Body of pancreas (tissue), 4 donors: ENCODE measurements around the gene LRRC19. TPM values are rescaled to one million over a fixed set of nuclear protein-coding genes. Genes with fewer than 3 reads are reported as not detected.
A peak's percentile ranks its signal among the peaks of the same experiment; 100 is the strongest.

ENCODE experiments used
- ATAC-seq: fragments of 150-250 bp; one replicate; pipeline ENCODE4 v1.9.1; 2016
- DNase-seq, 4 donors: peaks; one replicate each; pipeline ENCODE4 v3.0.0-alpha.2; 2019
- H3K27ac ChIP-seq, 4 donors: fragments of 200-600 bp; sonication (generic); 1 replicate in 3 of 4; 2 replicates in 1 of 4; pipeline versions ENCODE4 v1.5.1 to v1.6.1; 2016 to 2019; ENCODE audit warnings: mild to moderate bottlenecking in 1 of 4, mixed read lengths in 1 of 4, moderate library complexity in 1 of 4
- H3K27me3 ChIP-seq, 2 donors: fragments of 200-600 bp; sonication (generic); one replicate each; pipeline ENCODE4 v1.6.0; 2016; ENCODE audit warnings: mild to moderate bottlenecking in 1 of 2
- H3K36me3 ChIP-seq, 2 donors: fragments of 200-600 bp; sonication (generic); replicated peaks in 1 of 2; 2 replicates each; pipeline ENCODE4 v1.5.1; 2016; ENCODE audit warnings: low read depth in 2 of 2; ENCODE audit not compliant: insufficient read depth in 1 of 2
- H3K4me1 ChIP-seq: fragments of 200-600 bp; sonication (generic); one replicate; pipeline ENCODE4 v1.6.0; 2016
- H3K4me3 ChIP-seq, 2 donors: fragments of 200-600 bp; sonication (generic); 1 replicate in 1 of 2; 2 replicates in 1 of 2; pipeline ENCODE4 v1.5.1; 2016 to 2019
- H3K9me3 ChIP-seq, 3 donors: fragments of 200-600 bp; sonication (generic); 1 replicate in 2 of 3; 2 replicates in 1 of 3; pipeline ENCODE4 v1.5.1; 2016
- POLR2A ChIP-seq, 3 donors: fragments of 450-650 bp; IDR thresholded peaks; one replicate each; pipeline ENCODE4 v1.6.1; 2016; ENCODE audit warnings: antibody characterized with exemption in 3 of 3, mild to moderate bottlenecking in 2 of 3
- WGBS, 2 donors: methylation state at CpG; one replicate each; pipeline ENCODE4 v1.1.5; 2017; 5-methylcytosine and 5-hydroxymethylcytosine counted together
- intact Hi-C: fragments of 100-400 bp; cut with DNase I; formaldehyde crosslinking; loops from one replicate; pipeline ENCODE4 v1.15.1; 2023
- total RNA-seq, 2 donors: library from RNA; depleted of rRNA; stranded (reverse); fragments of >200 nt; gene quantifications; one replicate each; pipeline ENCODE4 v1.1.0, GENCODE V29; 2016
- TF ChIP-seq, protein P1 (sequence below), 7 experiments: fragments of 450-650 bp in 4 of 7; fragments of 200-600 bp in 3 of 7; sonication (generic) in 3 of 7; IDR thresholded peaks; one replicate each; pipeline ENCODE4 v1.5.1; 2016 to 2019; ENCODE audit warnings: antibody characterized with exemption in 7 of 7

Gene LRRC19
- total RNA-seq, 2 donors from 2014 or later, result 0.78 TPM; not detected in 1

DNA sequence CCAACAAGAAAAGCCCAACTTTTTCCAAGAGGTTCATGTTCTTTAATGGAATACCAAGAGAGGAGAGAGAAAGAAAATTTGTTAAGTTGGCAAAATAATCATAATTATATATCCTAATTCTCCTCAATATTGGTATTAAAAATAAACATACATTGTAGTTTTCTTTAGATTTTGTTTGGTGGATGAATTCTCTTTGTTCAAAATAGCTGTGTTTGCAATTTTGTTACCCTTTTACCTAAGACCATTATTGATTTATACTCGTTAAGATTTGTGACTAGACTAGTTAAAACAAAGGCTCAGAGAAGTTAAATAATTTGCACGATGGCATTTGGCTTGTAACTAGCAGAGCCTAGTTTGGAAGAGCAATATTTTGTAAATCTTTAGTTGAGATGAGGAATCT is 9.7 kb downstream of the LRRC19 start:
- no peak for ATAC-seq
- 49 to 56% methylated on average over 2 of the region's 2 CpGs for WGBS, 2 donors

DNA sequence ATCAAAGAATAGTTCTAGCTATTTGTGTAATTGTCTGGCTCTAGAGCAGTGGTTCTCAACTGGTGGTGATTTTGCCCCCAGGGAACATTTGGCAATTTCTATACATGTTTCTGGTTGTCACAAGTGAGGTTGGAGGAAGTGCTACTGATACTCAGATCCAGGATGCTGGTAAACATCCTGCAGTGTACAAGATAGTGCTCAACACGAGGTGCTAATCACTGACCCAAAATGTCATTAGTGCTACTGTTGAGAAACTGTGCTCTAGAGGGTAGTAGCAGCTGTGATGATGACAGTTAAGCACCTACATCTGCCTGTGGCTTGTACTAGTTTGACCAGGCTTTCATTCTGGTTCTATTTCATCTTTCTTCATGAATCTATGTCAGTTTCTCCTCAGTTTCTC is 22.1 kb downstream of the LRRC19 start:
- intact Hi-C loops, result no loop called here
- 33 to 86% methylated on average over 1 of the region's 1 CpG for WGBS, 2 donors
- Histone ChIP-seq H3K36me3 (peaks cover 0 to 5% of the 10 kb centered on the region in 2 donors), H3K4me3 (no peak overlapping the region), H3K4me1 (no peaks in the 10 kb centered on the region), H3K27ac (no peak overlapping the region), H3K9me3 (no peaks in the 10 kb centered on the region), H3K27me3 (no peaks in the 10 kb centered on the region)
- DNase-seq, result no peak
- no peak for ATAC-seq
- TF ChIP-seq POLR2A (IDR thresholded peaks at IDR 0.05), result no peak
- TF ChIP-seq, protein P1, sequence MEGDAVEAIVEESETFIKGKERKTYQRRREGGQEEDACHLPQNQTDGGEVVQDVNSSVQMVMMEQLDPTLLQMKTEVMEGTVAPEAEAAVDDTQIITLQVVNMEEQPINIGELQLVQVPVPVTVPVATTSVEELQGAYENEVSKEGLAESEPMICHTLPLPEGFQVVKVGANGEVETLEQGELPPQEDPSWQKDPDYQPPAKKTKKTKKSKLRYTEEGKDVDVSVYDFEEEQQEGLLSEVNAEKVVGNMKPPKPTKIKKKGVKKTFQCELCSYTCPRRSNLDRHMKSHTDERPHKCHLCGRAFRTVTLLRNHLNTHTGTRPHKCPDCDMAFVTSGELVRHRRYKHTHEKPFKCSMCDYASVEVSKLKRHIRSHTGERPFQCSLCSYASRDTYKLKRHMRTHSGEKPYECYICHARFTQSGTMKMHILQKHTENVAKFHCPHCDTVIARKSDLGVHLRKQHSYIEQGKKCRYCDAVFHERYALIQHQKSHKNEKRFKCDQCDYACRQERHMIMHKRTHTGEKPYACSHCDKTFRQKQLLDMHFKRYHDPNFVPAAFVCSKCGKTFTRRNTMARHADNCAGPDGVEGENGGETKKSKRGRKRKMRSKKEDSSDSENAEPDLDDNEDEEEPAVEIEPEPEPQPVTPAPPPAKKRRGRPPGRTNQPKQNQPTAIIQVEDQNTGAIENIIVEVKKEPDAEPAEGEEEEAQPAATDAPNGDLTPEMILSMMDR (IDR thresholded peaks at IDR 0.05), result no peak

More for the DNA sequence above, 9.7 kb downstream of the LRRC19 start:
- no peak for TF ChIP-seq POLR2A (IDR thresholded peaks at IDR 0.05)
- TF ChIP-seq, protein P1 (IDR thresholded peaks at IDR 0.05), result no peak
- H3K4me1 ChIP-seq, result no peaks in the 10 kb centered on the region
- H3K4me3 ChIP-seq, result no peak overlapping the region
- no peaks in the 10 kb centered on the region for H3K27me3 ChIP-seq
- no peak overlapping the region for H3K27ac ChIP-seq
- no peaks in the 10 kb centered on the region for H3K9me3 ChIP-seq
- intact Hi-C loops, result no loop called here
- peaks cover 0 to 2% of the 10 kb centered on the region in 2 donors for H3K36me3 ChIP-seq
- no peak for DNase-seq

DNA sequence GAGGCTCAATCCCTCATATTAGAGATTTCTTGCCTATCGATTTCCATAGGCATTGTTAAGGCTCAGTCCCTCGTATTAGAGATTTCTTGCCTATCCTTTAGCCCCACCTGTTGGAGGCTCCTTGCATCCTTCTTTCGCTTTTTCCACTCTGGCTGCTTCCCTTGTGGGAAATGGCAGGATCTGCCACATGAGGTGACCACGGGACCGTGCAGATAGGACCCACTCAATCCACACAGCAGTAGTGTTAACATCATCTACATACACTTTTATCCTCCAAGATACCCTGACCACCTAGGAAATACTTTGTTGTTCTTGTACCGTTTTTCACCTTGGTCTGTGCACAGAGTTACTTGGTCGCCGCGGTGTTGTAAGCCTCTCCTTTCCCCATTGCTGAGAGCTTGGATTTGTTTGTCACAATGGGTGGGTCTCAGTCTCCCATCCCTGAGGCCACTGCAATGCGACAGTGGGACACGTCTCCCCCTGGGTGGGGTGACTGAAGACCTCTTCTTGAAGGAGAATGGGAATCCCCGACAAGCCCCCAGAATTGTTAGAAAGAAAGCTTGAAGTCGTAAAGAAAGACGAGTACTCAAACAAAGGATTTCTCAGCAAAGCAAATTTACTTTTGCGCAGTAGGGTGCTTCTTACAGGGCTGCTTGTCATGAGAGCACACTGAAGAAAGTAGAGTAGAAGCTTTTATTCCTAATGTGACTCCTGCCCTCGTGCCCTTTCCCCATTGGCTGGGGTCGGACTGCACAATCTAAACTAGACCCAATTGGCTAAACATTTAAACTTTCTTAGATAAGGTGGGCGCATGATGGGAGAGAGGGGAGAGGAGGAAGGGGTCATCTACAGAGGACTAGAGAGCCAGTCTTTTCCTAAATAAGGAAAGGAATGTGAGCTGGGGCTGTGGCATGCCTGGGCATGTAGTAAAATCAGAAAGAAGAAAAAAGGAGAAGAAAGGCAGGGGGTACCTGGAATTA is 29.5 kb downstream of the LRRC19 start:
- intact Hi-C loops, result no loop called here
- Histone ChIP-seq H3K27me3 (no peaks in the 10 kb centered on the region), H3K27ac (no peak overlapping the region), H3K4me1 (peaks cover 6% of the 10 kb centered on the region), H3K36me3 (no peaks in the 10 kb centered on the region), H3K9me3 (no peaks in the 10 kb centered on the region), H3K4me3 (no peak overlapping the region)
- TF ChIP-seq POLR2A (IDR thresholded peaks at IDR 0.05), result no peak
- TF ChIP-seq, protein P1 (IDR thresholded peaks at IDR 0.05), result peak; percentile 34 to 77 (median 71)
- DNase-seq (peak; percentile 33 to 64 (median 54)), ATAC-seq (peak; percentile 50)
- 69 to 73% methylated on average over 18 of the region's 18 CpGs for WGBS, 2 donors

DNA sequence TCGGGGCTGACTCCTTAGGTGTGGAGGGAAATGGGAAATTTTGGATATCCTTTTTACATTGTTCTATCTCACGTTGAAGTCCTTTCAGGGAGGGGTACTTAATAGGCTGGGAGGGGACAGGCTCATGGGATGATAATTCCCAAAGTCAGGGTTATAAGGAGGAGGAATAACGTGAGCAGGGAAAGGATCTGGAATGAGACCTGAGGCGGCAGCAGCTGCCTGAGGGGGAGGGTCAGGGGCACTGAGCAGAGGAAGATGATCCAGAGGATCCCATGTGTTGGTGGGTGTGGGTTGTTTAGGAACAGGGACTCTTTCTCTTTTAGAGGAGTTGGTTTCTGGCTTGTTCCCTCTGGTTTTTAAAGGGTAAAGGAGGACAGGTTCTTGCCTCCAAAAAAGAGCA is 30.5 kb downstream of the LRRC19 start:
- H3K27ac ChIP-seq, result no peak overlapping the region
- ATAC-seq (no peak), DNase-seq (no peak)
- H3K9me3 ChIP-seq, result no peaks in the 10 kb centered on the region
- H3K36me3 ChIP-seq, result no peaks in the 10 kb centered on the region
- TF ChIP-seq POLR2A (IDR thresholded peaks at IDR 0.05), result no peak
- TF ChIP-seq, protein P1 (IDR thresholded peaks at IDR 0.05), result no peak
- H3K27me3 ChIP-seq, result no peaks in the 10 kb centered on the region
- H3K4me3 ChIP-seq, result no peak overlapping the region
- 78 to 81% methylated on average over 4 of the region's 4 CpGs for WGBS, 2 donors
- H3K4me1 ChIP-seq, result peaks cover 6% of the 10 kb centered on the region
- intact Hi-C loops, result loop anchor here (5.0 kb wide), 1 partner anchor 233 kb away; no protein-coding TSS in a partner anchor
